ENCODE measurements around the gene TESK2.

Gene TESK2

GRCh38 chr1:45322486-45323040, 168.4 kb downstream of the TESK2 start:
- no peak overlapping the region for H3K4me3 ChIP-seq (ENCODE audit: low read depth, low read length)
- no peak for TF ChIP-seq CTCF (IDR thresholded peaks at IDR 0.05; ENCODE audit: borderline replicate concordance, insufficient read depth, low read depth, low read length)

GRCh38 chr1:45321444-45321843, 169.5 kb downstream of the TESK2 start:
- TF ChIP-seq CTCF (IDR thresholded peaks at IDR 0.05; ENCODE audit: borderline replicate concordance, insufficient read depth, low read depth, low read length), result no peak
- no peak overlapping the region for H3K4me3 ChIP-seq (ENCODE audit: low read depth, low read length)

GRCh38 chr1:45319761-45320160, 171.2 kb downstream of the TESK2 start:
- no peak overlapping the region for H3K4me3 ChIP-seq (ENCODE audit: low read depth, low read length)
- no peak for TF ChIP-seq CTCF (IDR thresholded peaks at IDR 0.05; ENCODE audit: borderline replicate concordance, insufficient read depth, low read depth, low read length)

- TF ChIP-seq CTCF (IDR thresholded peaks at IDR 0.05; ENCODE audit: borderline replicate concordance, insufficient read depth, low read depth, low read length), result no peak
- no peak overlapping the region for H3K4me3 ChIP-seq (ENCODE audit: low read depth, low read length)
Measured at GRCh38 chr1:45317166-45317565, 173.8 kb downstream of the TESK2 start.

GRCh38 chr1:45314266-45314665, 176.7 kb downstream of the TESK2 start:
- TF ChIP-seq CTCF (IDR thresholded peaks at IDR 0.05; ENCODE audit: borderline replicate concordance, insufficient read depth, low read depth, low read length), result no peak

GRCh38 chr1:45306905-45307304, 184.1 kb downstream of the TESK2 start:
- no peak overlapping the region for H3K4me3 ChIP-seq (ENCODE audit: low read depth, low read length)
- TF ChIP-seq CTCF (IDR thresholded peaks at IDR 0.05; ENCODE audit: borderline replicate concordance, insufficient read depth, low read depth, low read length), result no peak

More at GRCh38 chr1:45314266-45314665, 176.7 kb downstream of the TESK2 start:
- H3K4me3 ChIP-seq (ENCODE audit: low read depth, low read length), result no peak overlapping the region

- H3K4me3 ChIP-seq (ENCODE audit: low read depth, low read length), result peak overlapping the region; percentile 10
- no peak for TF ChIP-seq CTCF (IDR thresholded peaks at IDR 0.05; ENCODE audit: borderline replicate concordance, insufficient read depth, low read depth, low read length)
Measured at GRCh38 chr1:45306319-45306718, 184.6 kb downstream of the TESK2 start.

All from GM12875 (cell line).